Activated CD8-positive, alpha-beta memory T cell treated with anti-CD3 and anti-CD28 coated beads, Interleukin-2, amount 50 U/mL, for 24 hours (primary cell): ENCODE data around the gene JADE2.
A peak's percentile ranks its signal among the peaks of the same experiment; 100 is the strongest.

Source experiments
- DNase-seq: peaks from one replicate; pipeline ENCODE4 v3.0.0-alpha.2; 2020; ENCODE audit errors: extremely low read depth

JADE2 gene

GRCh38 chr5:134569758-134570364 is 44.4 kb downstream of the JADE2 start:
- DNase-seq, result no peak

GRCh38 chr5:134570365-134570758 is 44.9 kb downstream of the JADE2 start:
- DNase-seq, result no peak

GRCh38 chr5:134570886-134571285 is 45.4 kb downstream of the JADE2 start:
- no peak for DNase-seq

GRCh38 chr5:134571693-134572405 is 46.4 kb downstream of the JADE2 start:
- DNase-seq, result no peak

GRCh38 chr5:134572811-134573210 is 47.3 kb downstream of the JADE2 start:
- DNase-seq, result no peak

- no peak for DNase-seq
Measured at GRCh38 chr5:134574521-134574920, 49.1 kb downstream of the JADE2 start.

GRCh38 chr5:134575316-134575715 is 49.8 kb downstream of the JADE2 start:
- DNase-seq, result no peak

- no peak for DNase-seq
Measured at GRCh38 chr5:134576386-134577021, 51.0 kb downstream of the JADE2 start.

- DNase-seq, result no peak
Measured at GRCh38 chr5:134577022-134577795, 51.7 kb downstream of the JADE2 start.

- DNase-seq, result peak; percentile 48
Measured at GRCh38 chr5:134577796-134578577, 52.5 kb downstream of the JADE2 start.

- no peak for DNase-seq
Measured at GRCh38 chr5:134578578-134579283, 53.3 kb downstream of the JADE2 start.

GRCh38 chr5:134579284-134579771 is 53.9 kb downstream of the JADE2 start:
- no peak for DNase-seq

- DNase-seq, result no peak
Measured at GRCh38 chr5:134580001-134580460, 54.6 kb downstream of the JADE2 start.

- DNase-seq, result no peak
Measured at GRCh38 chr5:134581241-134581981, 55.9 kb downstream of the JADE2 start.

GRCh38 chr5:134582281-134582680 is 56.8 kb downstream of the JADE2 start:
- DNase-seq, result no peak

- DNase-seq, result no peak
Measured at GRCh38 chr5:134582941-134583340, 57.5 kb downstream of the JADE2 start.

- no peak for DNase-seq
Measured at GRCh38 chr5:134583766-134584165, 58.3 kb downstream of the JADE2 start.

GRCh38 chr5:134584662-134585061 is 59.2 kb downstream of the JADE2 start:
- DNase-seq, result no peak

GRCh38 chr5:134585966-134586365 is 60.5 kb downstream of the JADE2 start:
- no peak for DNase-seq
